ENCODE measurements around the gene C14orf119. TPM values are rescaled to one million over a fixed set of nuclear protein-coding genes. Genes with fewer than 3 reads are reported as not detected.

C14orf119 gene
- total and polyA plus RNA-seq, 4 experiments from 2014 or later = 49.7 to 147 (median 67.1) TPM

DNA sequence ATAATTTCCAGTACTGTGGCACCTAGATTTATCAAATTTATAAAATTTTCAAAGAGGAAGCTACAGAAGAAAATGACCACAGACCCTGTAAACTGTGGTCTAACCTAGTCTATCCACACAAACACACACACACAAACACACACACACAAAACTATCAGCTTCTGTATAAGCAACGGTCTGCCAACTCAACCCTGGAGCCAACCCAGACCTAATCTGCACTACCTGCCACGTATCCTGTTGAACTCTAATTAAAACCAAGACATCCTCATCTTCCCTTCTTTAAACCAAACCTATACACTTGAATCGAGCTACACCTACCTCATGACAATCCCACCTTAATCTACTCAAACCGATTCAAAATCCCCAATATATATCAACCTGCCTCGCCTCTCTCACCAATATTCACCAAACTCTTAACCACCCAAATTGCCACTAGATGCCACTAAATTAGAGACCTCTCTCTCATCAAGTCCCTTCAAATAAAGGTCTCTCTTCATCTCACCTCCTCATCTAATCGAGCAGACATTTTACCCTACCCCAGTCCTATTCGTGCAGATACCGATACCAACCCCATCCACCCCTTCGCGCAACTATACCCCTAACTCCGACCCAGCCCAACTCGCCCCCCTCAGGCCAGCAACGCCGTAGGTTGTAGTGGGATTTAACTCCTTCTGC, 1.2 kb upstream of the C14orf119 start:
- DNase-seq = peak in 2 of 5 donors; percentile 9 to 85
- Mint-ChIP-seq H3K27me3 (no peaks in the 10 kb centered on the region), H3K4me3 (no peak overlapping the region), H3K36me3 (peaks cover 37 to 50% of the 10 kb centered on the region in 2 donors), H3K27ac (no peak overlapping the region), H3K4me1 (peaks cover 24 to 38% (median 30%) of the 10 kb centered on the region in 4 donors), H3K9me3 (no peaks in the 10 kb centered on the region)
- POLR2A ChIA-PET (ENCODE audit: partially characterized antibody) = interaction anchor here (1.0 to 5.2 kb wide), 28 partner anchors 8 to 1052 kb away, joined by 3 to 67 read pairs (median 6); partner anchors contain the start of genes AJUBA, CDH24, CEBPE and DAD1
- H3K27ac ChIP-seq (ENCODE audit: low read depth, low read length) = peak overlapping the region; percentile 94
- peak overlapping the region; percentile 76 to 90 for H3K4me3 ChIP-seq (ENCODE audit: low read length in 2 of 2)
- H3K9me3 ChIP-seq (ENCODE audit: control insufficient read depth in 1 of 2, low read length in 2 of 2) = no peaks in the 10 kb centered on the region
- peaks cover 50% of the 10 kb centered on the region for H3K36me3 ChIP-seq (ENCODE audit: insufficient read depth, low read length)
- H3K4me1 ChIP-seq (ENCODE audit: insufficient read depth, low read length) = peaks cover 45% of the 10 kb centered on the region
- CTCF ChIA-PET (ENCODE audit: partially characterized antibody) = interaction anchor here (0.6 to 3.6 kb wide), 18 partner anchors 15 to 1242 kb away, joined by 3 to 42 read pairs (median 5); no protein-coding TSS in a partner anchor
- H3K27me3 ChIP-seq (ENCODE audit: insufficient read depth, low read length) = no peaks in the 10 kb centered on the region
- intact Hi-C loops (cut with micrococcal nuclease) = loop anchor here (10.0 kb wide), 1 partner anchor 461 kb away; the partner anchor contains the start of genes THTPA and ZFHX2

DNA sequence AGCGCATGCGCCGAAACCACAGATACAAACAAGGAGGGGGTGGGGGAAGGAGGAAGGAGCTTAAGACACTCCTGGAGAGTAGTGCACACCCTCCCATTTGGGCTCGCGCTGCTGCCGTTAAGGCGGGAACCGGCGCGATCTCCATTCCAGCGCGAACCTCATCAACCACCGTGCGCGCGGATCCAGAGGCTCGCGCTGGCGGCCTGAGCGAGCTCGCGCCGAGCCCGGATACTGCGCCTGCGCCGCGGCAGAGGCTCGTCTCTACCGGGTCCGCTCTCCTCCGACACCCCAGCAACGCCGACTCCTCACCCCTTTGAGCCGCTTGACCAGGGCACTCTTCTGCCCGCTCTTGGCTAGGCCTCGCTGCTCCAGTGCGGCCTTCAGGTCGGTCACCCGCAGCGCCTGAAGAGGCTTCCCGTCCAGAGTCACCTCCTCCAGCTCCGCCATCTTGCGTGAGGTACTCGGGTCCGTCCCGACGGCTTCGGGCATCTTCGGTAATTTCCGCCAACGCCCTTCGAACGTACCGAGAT, 574 bp upstream of the C14orf119 start, which contains the start of gene ACIN1:
TSS of gene ACIN1 (minus strand) at position 471 of the 530 bp plus-strand sequence. CDS start at position 447, 24 bp downstream.
- peaks cover 19 to 35% (median 25%) of the 10 kb centered on the region in 4 donors for H3K4me1 Mint-ChIP-seq
- no peak within 1 kb of the TSS for H3K4me3 Mint-ChIP-seq
- H3K27me3 ChIP-seq (ENCODE audit: insufficient read depth, low read length) = no peaks in the 10 kb centered on the region
- no peaks in the 10 kb centered on the region for H3K9me3 ChIP-seq (ENCODE audit: control insufficient read depth in 1 of 2, low read length in 2 of 2)
- H3K27ac ChIP-seq (ENCODE audit: low read depth, low read length) = peak within 1 kb of the TSS; percentile 94
- peaks cover 45% of the 10 kb centered on the region for H3K4me1 ChIP-seq (ENCODE audit: insufficient read depth, low read length)
- peaks cover 36 to 48% of the 10 kb centered on the region in 2 donors for H3K36me3 Mint-ChIP-seq
- H3K4me3 ChIP-seq (ENCODE audit: low read length in 2 of 2) = peak within 1 kb of the TSS; percentile 90 to 91
- CTCF ChIA-PET (ENCODE audit: partially characterized antibody) = interaction anchor here (0.6 to 3.6 kb wide), 22 partner anchors 10 to 1242 kb away, joined by 3 to 42 read pairs (median 5); partner anchors contain the start of gene PRMT5
- H3K27me3 Mint-ChIP-seq = no peaks in the 10 kb centered on the region
- no peaks in the 10 kb centered on the region for H3K9me3 Mint-ChIP-seq
- no peak for DNase-seq
- no peak within 1 kb of the TSS for H3K27ac Mint-ChIP-seq
- intact Hi-C loops (cut with micrococcal nuclease) = loop anchor here (1.0 to 10.0 kb wide), 9 partner anchors 25 to 505 kb away; partner anchors contain the start of genes DAD1, HOMEZ, LRP10 and NGDN
- H3K36me3 ChIP-seq (ENCODE audit: insufficient read depth, low read length) = peaks cover 44% of the 10 kb centered on the region
- POLR2A ChIA-PET (ENCODE audit: partially characterized antibody) = interaction anchor here (0.6 to 5.2 kb wide), 37 partner anchors 9 to 1052 kb away, joined by 3 to 67 read pairs (median 5); partner anchors contain the start of genes AJUBA, CDH24, CEBPE and DAD1

DNA sequence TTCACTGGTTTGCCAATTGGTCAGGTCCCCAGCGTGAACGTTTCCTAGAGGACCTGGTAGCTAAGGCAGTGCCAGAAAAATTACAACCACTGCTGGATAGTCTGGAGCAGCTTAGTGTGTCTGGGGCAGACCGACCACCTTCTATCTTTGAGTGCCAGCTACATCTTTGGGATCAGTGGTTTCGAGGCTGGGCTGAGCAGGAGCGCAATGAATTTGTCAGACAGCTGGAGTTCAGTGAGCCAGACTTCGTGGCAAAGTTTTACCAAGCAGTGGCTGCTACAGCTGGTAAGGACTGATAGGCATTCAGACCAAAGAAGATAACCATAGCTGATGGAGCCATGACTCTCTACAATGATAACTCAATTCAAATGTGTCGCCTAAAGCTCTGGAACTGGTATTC, 2.5 kb downstream of the C14orf119 start:
- H3K27ac Mint-ChIP-seq = peak overlapping the region in 4 of 7 donors; percentile 32 to 80 (median 64)
- H3K27me3 ChIP-seq (ENCODE audit: insufficient read depth, low read length) = no peaks in the 10 kb centered on the region
- CTCF ChIA-PET (ENCODE audit: partially characterized antibody) = interaction anchor here (0.8 to 1.2 kb wide), 5 partner anchors 11 to 29 kb away, joined by 3 to 5 read pairs (median 4); no protein-coding TSS in a partner anchor
- H3K4me1 ChIP-seq (ENCODE audit: insufficient read depth, low read length) = peaks cover 35% of the 10 kb centered on the region
- peaks cover 21% of the 10 kb centered on the region for H3K36me3 ChIP-seq (ENCODE audit: insufficient read depth, low read length)
- H3K9me3 ChIP-seq (ENCODE audit: control insufficient read depth in 1 of 2, low read length in 2 of 2) = no peaks in the 10 kb centered on the region
- intact Hi-C loops (cut with micrococcal nuclease) = loop anchor here (5.0 to 10.0 kb wide), 2 partner anchors 370 to 457 kb away; partner anchors contain the start of genes NGDN, THTPA and ZFHX2
- DNase-seq = no peak
- peaks cover 5 to 26% (median 16%) of the 10 kb centered on the region in 4 donors for H3K4me1 Mint-ChIP-seq
- POLR2A ChIA-PET (ENCODE audit: partially characterized antibody) = interaction anchor here (5.2 kb wide), 1 partner anchor 22 kb away, joined by 67 read pairs; the partner anchor contains the start of gene CEBPE
- H3K4me3 ChIP-seq (ENCODE audit: low read length in 2 of 2) = no peak overlapping the region
- no peaks in the 10 kb centered on the region for H3K9me3 Mint-ChIP-seq
- H3K4me3 Mint-ChIP-seq = peak overlapping the region in 4 of 8 donors; percentile 12 to 75 (median 37)
- H3K27me3 Mint-ChIP-seq = no peaks in the 10 kb centered on the region
- no peak overlapping the region for H3K27ac ChIP-seq (ENCODE audit: low read depth, low read length)
- peaks cover 17 to 35% of the 10 kb centered on the region in 2 donors for H3K36me3 Mint-ChIP-seq

DNA sequence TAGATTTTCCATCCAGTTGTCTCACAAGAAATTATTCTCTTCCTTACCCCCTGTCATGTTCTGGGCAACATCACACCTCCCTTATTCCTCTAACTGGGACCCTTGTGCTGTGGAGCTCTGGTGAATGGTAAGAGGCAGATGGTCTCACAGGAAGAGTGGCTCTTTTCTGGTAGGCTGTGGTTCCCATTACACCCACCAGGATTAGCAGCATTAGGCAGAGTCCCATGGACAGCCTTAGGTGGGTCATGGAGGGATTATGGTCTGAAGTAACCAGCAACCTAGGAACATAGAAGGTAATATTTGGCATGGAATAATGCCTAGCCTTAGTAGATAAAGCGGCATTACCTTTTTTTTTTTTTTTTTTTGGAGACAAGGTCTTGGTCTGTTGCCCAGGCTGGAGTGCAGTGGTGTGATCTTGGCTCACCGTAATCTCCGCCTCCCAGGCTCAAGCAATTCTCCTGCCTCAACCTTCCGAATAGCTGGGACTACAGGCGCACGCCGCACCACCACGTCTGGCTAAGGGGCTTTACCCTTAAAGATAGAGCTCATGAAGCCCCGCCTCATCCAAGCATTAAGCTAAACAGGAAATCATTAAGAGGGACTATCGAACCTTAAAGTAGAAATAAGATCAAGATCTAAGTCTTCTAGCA, 4.0 kb downstream of the C14orf119 start:
- H3K4me3 Mint-ChIP-seq = peak overlapping the region in 1 of 8 donors; percentile 20
- H3K36me3 Mint-ChIP-seq = peaks cover 17 to 28% of the 10 kb centered on the region in 2 donors
- H3K4me3 ChIP-seq (ENCODE audit: low read length in 2 of 2) = no peak overlapping the region

DNA sequence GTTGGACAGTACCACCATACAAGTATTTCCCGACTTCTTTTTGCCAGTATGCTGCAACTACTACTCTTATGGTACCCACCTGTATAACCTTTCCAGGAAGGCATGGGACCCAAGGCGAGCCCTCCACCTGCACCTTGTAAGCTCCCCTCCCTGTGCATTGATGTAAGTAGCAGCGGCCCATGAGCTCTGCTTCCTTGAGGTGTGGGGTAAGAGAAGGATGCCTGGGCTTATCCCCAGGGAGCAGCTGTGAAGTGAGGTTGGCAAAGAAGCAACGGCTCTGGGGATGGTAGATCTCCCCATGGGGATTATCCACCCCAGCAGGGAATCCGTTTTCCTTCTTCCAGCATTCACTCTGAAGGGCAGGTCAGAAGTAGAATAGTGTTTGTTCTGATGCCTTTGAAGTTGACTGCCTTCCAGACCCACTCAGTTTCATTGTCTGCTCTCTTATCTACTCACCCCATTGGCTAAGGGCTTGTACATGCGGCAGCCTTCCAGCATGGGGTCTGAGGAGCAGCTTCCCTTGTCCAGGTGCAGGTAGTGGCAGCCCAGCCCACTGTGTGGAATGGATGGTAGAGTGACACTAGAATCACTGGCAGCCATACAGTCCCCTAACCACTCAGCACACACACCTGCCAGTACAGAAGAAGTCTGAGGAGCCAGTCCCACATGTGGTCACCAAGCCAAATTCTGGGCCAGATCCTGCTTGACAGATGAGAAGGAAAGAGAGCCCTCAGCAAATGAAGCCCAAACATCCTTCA, 6.1 kb downstream of the C14orf119 start:
- ChIA-PET CTCF (ENCODE audit: partially characterized antibody) (interaction anchor here (1.0 to 1.1 kb wide), 2 partner anchors 19 to 23 kb away, joined by 3 read pairs; no protein-coding TSS in a partner anchor), POLR2A (ENCODE audit: partially characterized antibody) (no interaction called here)
- H3K4me1 Mint-ChIP-seq = peaks cover 0 to 18% (median 11%) of the 10 kb centered on the region in 4 donors
- Histone ChIP-seq H3K27ac (ENCODE audit: low read depth, low read length) (no peak overlapping the region), H3K4me1 (ENCODE audit: insufficient read depth, low read length) (peaks cover 20% of the 10 kb centered on the region), H3K36me3 (ENCODE audit: insufficient read depth, low read length) (peaks cover 16% of the 10 kb centered on the region), H3K9me3 (ENCODE audit: control insufficient read depth in 1 of 2, low read length in 2 of 2) (no peaks in the 10 kb centered on the region), H3K27me3 (ENCODE audit: insufficient read depth, low read length) (no peaks in the 10 kb centered on the region), H3K4me3 (ENCODE audit: low read length in 2 of 2) (no peak overlapping the region)
- no peaks in the 10 kb centered on the region for H3K9me3 Mint-ChIP-seq
- H3K36me3 Mint-ChIP-seq = peaks cover 17 to 28% of the 10 kb centered on the region in 2 donors
- DNase-seq = no peak
- no peak overlapping the region for H3K4me3 Mint-ChIP-seq
- H3K27me3 Mint-ChIP-seq = no peaks in the 10 kb centered on the region
- intact Hi-C loops (cut with micrococcal nuclease) = no loop called here
- peak overlapping the region in 1 of 7 donors; percentile 1 for H3K27ac Mint-ChIP-seq

More for the DNA sequence above, 4.0 kb downstream of the C14orf119 start:
- Histone ChIP-seq H3K27me3 (ENCODE audit: insufficient read depth, low read length) (no peaks in the 10 kb centered on the region), H3K36me3 (ENCODE audit: insufficient read depth, low read length) (peaks cover 16% of the 10 kb centered on the region), H3K4me1 (ENCODE audit: insufficient read depth, low read length) (peaks cover 21% of the 10 kb centered on the region), H3K9me3 (ENCODE audit: control insufficient read depth in 1 of 2, low read length in 2 of 2) (no peaks in the 10 kb centered on the region), H3K27ac (ENCODE audit: low read depth, low read length) (no peak overlapping the region)
- no peak overlapping the region for H3K27ac Mint-ChIP-seq
- ChIA-PET POLR2A (ENCODE audit: partially characterized antibody) (no interaction called here), CTCF (ENCODE audit: partially characterized antibody) (interaction anchor here (0.6 to 1.5 kb wide), 6 partner anchors 10 to 113 kb away, joined by 3 to 5 read pairs (median 3); no protein-coding TSS in a partner anchor)
- H3K27me3 Mint-ChIP-seq = no peaks in the 10 kb centered on the region
- no peaks in the 10 kb centered on the region for H3K9me3 Mint-ChIP-seq
- DNase-seq = no peak
- intact Hi-C loops (cut with micrococcal nuclease) = loop anchor here (5.0 to 10.0 kb wide), 2 partner anchors 368 to 455 kb away; partner anchors contain the start of genes NGDN, THTPA and ZFHX2
- peaks cover 0 to 18% (median 11%) of the 10 kb centered on the region in 4 donors for H3K4me1 Mint-ChIP-seq

DNA sequence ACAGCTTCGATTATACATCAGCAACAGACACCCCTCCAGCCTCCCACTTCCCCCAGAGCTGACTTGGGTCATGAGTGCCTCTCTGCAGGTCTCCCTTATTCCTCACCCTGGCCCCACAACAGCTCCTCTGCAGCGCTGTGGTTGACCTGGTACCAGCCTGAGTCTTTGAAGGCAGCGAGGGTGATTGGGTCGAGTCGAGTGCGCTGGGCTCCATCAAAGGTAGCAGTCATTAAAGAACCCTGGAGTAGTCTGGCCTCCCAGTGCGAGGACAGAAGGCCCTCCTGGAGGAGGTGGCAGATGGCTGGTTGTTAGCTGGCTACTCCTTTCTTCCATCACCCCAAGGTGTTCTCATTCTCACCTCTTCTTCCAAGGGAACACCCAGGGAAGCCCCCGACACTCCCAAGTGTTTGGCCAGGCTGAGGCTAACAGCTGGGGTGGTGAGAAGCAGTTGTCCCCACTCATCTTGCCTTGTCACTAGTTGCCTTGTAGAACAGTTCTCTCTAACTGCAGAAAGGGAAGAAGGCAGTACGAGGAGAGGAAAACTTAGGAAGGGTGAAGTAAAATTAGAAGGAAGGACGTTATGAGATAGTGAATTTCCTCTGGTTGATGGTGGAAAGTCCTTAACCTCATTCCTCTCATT, 6.8 kb downstream of the C14orf119 start:
- Histone ChIP-seq H3K27me3 (ENCODE audit: insufficient read depth, low read length) (no peaks in the 10 kb centered on the region), H3K9me3 (ENCODE audit: control insufficient read depth in 1 of 2, low read length in 2 of 2) (no peaks in the 10 kb centered on the region), H3K4me3 (ENCODE audit: low read length in 2 of 2) (no peak overlapping the region), H3K4me1 (ENCODE audit: insufficient read depth, low read length) (peaks cover 13% of the 10 kb centered on the region), H3K36me3 (ENCODE audit: insufficient read depth, low read length) (peaks cover 16% of the 10 kb centered on the region), H3K27ac (ENCODE audit: low read depth, low read length) (no peak overlapping the region)
- ChIA-PET CTCF (ENCODE audit: partially characterized antibody) (interaction anchor here (0.7 to 1.0 kb wide), 3 partner anchors 11 to 24 kb away, joined by 3 read pairs; no protein-coding TSS in a partner anchor), POLR2A (ENCODE audit: partially characterized antibody) (no interaction called here)
- intact Hi-C loops (cut with micrococcal nuclease) = no loop called here
- DNase-seq = no peak
- Mint-ChIP-seq H3K9me3 (no peaks in the 10 kb centered on the region), H3K36me3 (peaks cover 16 to 23% of the 10 kb centered on the region in 2 donors), H3K4me3 (no peak overlapping the region), H3K27ac (peak overlapping the region in 1 of 7 donors; percentile 1), H3K4me1 (peaks cover 0 to 13% (median 8%) of the 10 kb centered on the region in 4 donors), H3K27me3 (no peaks in the 10 kb centered on the region)

Measured in CD4-positive, alpha-beta memory T cell (primary cell).